ENCODE results near the gene LSAMP. TPM values are rescaled to one million over a fixed set of nuclear protein-coding genes. Genes with fewer than 3 reads are reported as not detected.

The LSAMP gene
- total RNA-seq, 1 donor from 2014 or later: 18.0 TPM

- H3K27ac ChIP-seq: peak overlapping the region; percentile 63
- H3K9me3 Mint-ChIP-seq: no peaks in the 10 kb centered on the region
- no peaks in the 10 kb centered on the region for H3K9me3 ChIP-seq (ENCODE audit: low read depth)
- H3F3A ChIP-seq (ENCODE audit: low read depth): peaks cover 33% of the 10 kb centered on the region
- peak; percentile 87 for DNase-seq (ENCODE audit: low spot score)
- H3K4me3 ChIP-seq: peak overlapping the region; percentile 35
- no peak for TF ChIP-seq EZH2 (IDR thresholded peaks at IDR 0.05)
- no peak for TF ChIP-seq EZH2phosphoT487 (IDR thresholded peaks at IDR 0.05)
- no peak for TF ChIP-seq CTCF (IDR thresholded peaks at IDR 0.05)
- no peak overlapping the region for H3K4me3 Mint-ChIP-seq
- H3K27me3 Mint-ChIP-seq (ENCODE audit: insufficient read depth, low read depth): peaks cover 2% of the 10 kb centered on the region
- peak overlapping the region; percentile 74 for H3K4me2 ChIP-seq
- no peaks in the 10 kb centered on the region for H3K27me3 ChIP-seq
- H3K36me3 Mint-ChIP-seq: no peaks in the 10 kb centered on the region
- no peaks in the 10 kb centered on the region for H3K36me3 ChIP-seq
- no peak overlapping the region for H3K27ac Mint-ChIP-seq
- peaks cover 45% of the 10 kb centered on the region for H3K4me1 ChIP-seq
- H3K79me2 ChIP-seq (ENCODE audit: low read depth): no peaks in the 10 kb centered on the region
- peaks cover 34% of the 10 kb centered on the region for H4K20me1 ChIP-seq (ENCODE audit: low read depth)
- no peak overlapping the region for H3K9ac ChIP-seq
- peaks cover 47% of the 10 kb centered on the region for H3K4me1 Mint-ChIP-seq
- H2AFZ ChIP-seq (replicated peaks): no peak overlapping the region
Measured at GRCh38 chr3:115859002-115859807, 586.1 kb downstream of the LSAMP start.

GRCh38 chr3:115857518-115858136, 587.7 kb downstream of the LSAMP start:
- Mint-ChIP-seq H3K27me3 (ENCODE audit: insufficient read depth, low read depth) (no peaks in the 10 kb centered on the region), H3K4me3 (no peak overlapping the region), H3K9me3 (no peaks in the 10 kb centered on the region), H3K36me3 (no peaks in the 10 kb centered on the region), H3K4me1 (peaks cover 40% of the 10 kb centered on the region), H3K27ac (no peak overlapping the region)
- H3F3A ChIP-seq (ENCODE audit: low read depth): peaks cover 27% of the 10 kb centered on the region
- no peak overlapping the region for H2AFZ ChIP-seq (replicated peaks)
- no peaks in the 10 kb centered on the region for H3K9me3 ChIP-seq (ENCODE audit: low read depth)
- H3K27ac ChIP-seq: no peak overlapping the region
- H3K4me3 ChIP-seq: no peak overlapping the region
- DNase-seq (ENCODE audit: low spot score): no peak
- no peak overlapping the region for H3K9ac ChIP-seq
- no peaks in the 10 kb centered on the region for H3K27me3 ChIP-seq
- H3K79me2 ChIP-seq (ENCODE audit: low read depth): no peaks in the 10 kb centered on the region
- peaks cover 27% of the 10 kb centered on the region for H4K20me1 ChIP-seq (ENCODE audit: low read depth)
- TF ChIP-seq EZH2phosphoT487 (IDR thresholded peaks at IDR 0.05) (no peak), CTCF (IDR thresholded peaks at IDR 0.05) (no peak), EZH2 (IDR thresholded peaks at IDR 0.05) (no peak)
- no peaks in the 10 kb centered on the region for H3K36me3 ChIP-seq
- peak overlapping the region; percentile 74 for H3K4me2 ChIP-seq
- H3K4me1 ChIP-seq: peaks cover 34% of the 10 kb centered on the region

- Histone ChIP-seq H3K4me3 (no peak overlapping the region), H3F3A (ENCODE audit: low read depth) (peaks cover 23% of the 10 kb centered on the region), H3K27me3 (no peaks in the 10 kb centered on the region), H3K79me2 (ENCODE audit: low read depth) (no peaks in the 10 kb centered on the region), H3K27ac (no peak overlapping the region), H2AFZ (replicated peaks) (no peak overlapping the region), H3K36me3 (no peaks in the 10 kb centered on the region), H3K9ac (no peak overlapping the region), H3K9me3 (ENCODE audit: low read depth) (no peaks in the 10 kb centered on the region), H4K20me1 (ENCODE audit: low read depth) (peaks cover 17% of the 10 kb centered on the region), H3K4me1 (peaks cover 24% of the 10 kb centered on the region), H3K4me2 (no peak overlapping the region)
- Mint-ChIP-seq H3K4me3 (no peak overlapping the region), H3K27ac (no peak overlapping the region), H3K9me3 (no peaks in the 10 kb centered on the region), H3K27me3 (ENCODE audit: insufficient read depth, low read depth) (no peaks in the 10 kb centered on the region), H3K4me1 (peaks cover 23% of the 10 kb centered on the region), H3K36me3 (peaks cover 7% of the 10 kb centered on the region)
- DNase-seq (ENCODE audit: low spot score): no peak
- TF ChIP-seq EZH2phosphoT487 (IDR thresholded peaks at IDR 0.05): no peak
- no peak for TF ChIP-seq EZH2 (IDR thresholded peaks at IDR 0.05)
- TF ChIP-seq CTCF (IDR thresholded peaks at IDR 0.05): no peak
Measured at GRCh38 chr3:115855911-115856310, 589.4 kb downstream of the LSAMP start.

Measured in neural progenitor cell (in vitro differentiated cells).